GM19099 (cell line): ENCODE results near the gene DNAJB6.

Experiments
- POLR2A ChIP-seq: IDR thresholded peaks from 3 replicates; pipeline ENCODE4 v1.6.1; 2011; ENCODE audit warnings: low read depth; ENCODE audit not compliant: insufficient read length; ENCODE audit errors: extremely low read depth

Gene DNAJB6

GRCh38 chr7:157394246-157395191 lies 57.7 kb downstream of the DNAJB6 start:
- no peak for TF ChIP-seq POLR2A

- TF ChIP-seq POLR2A, result no peak
These were observed 58.4 kb downstream of the DNAJB6 start for GRCh38 chr7:157395206-157395605.

- no peak for TF ChIP-seq POLR2A
These were observed 59.7 kb downstream of the DNAJB6 start for GRCh38 chr7:157396316-157397035.

- TF ChIP-seq POLR2A, result no peak
These were observed 60.4 kb downstream of the DNAJB6 start for GRCh38 chr7:157397036-157397720.

GRCh38 chr7:157397731-157398691 lies 61.2 kb downstream of the DNAJB6 start:
- TF ChIP-seq POLR2A, result no peak

GRCh38 chr7:157399086-157399687 lies 62.4 kb downstream of the DNAJB6 start:
- TF ChIP-seq POLR2A, result no peak

- no peak for TF ChIP-seq POLR2A
These were observed 63.5 kb downstream of the DNAJB6 start for GRCh38 chr7:157400171-157400860.

GRCh38 chr7:157401567-157402387 lies 65.0 kb downstream of the DNAJB6 start:
- no peak for TF ChIP-seq POLR2A

- no peak for TF ChIP-seq POLR2A
These were observed 65.5 kb downstream of the DNAJB6 start for GRCh38 chr7:157402388-157402703.

- no peak for TF ChIP-seq POLR2A
These were observed 66.2 kb downstream of the DNAJB6 start for GRCh38 chr7:157402911-157403534.

- TF ChIP-seq POLR2A, result no peak
These were observed 67.0 kb downstream of the DNAJB6 start for GRCh38 chr7:157403646-157404401.

GRCh38 chr7:157404845-157405481 lies 68.2 kb downstream of the DNAJB6 start:
- no peak for TF ChIP-seq POLR2A
